H54 (cell line): Measurements from ENCODE around the gene SCO2.
A peak's percentile ranks its signal among the peaks of the same experiment; 100 is the strongest.

Experiments used
- DNase-seq: peaks from one replicate; pipeline ENCODE4 v3.0.0; 2011; ENCODE audit warnings: low spot score, mixed read lengths; ENCODE audit not compliant: insufficient read length
- FAIRE-seq: peaks from 3 replicates; lab custom pipeline; 2011; peaks lifted over from hg19 to GRCh38; lab: Jason Lieb, UNC
- POLR2A ChIP-seq: IDR thresholded peaks from 2 replicates; pipeline ENCODE4 v1.6.1; 2011; ENCODE audit warnings: low read depth, mild to moderate bottlenecking, low read length

Gene SCO2

DNA sequence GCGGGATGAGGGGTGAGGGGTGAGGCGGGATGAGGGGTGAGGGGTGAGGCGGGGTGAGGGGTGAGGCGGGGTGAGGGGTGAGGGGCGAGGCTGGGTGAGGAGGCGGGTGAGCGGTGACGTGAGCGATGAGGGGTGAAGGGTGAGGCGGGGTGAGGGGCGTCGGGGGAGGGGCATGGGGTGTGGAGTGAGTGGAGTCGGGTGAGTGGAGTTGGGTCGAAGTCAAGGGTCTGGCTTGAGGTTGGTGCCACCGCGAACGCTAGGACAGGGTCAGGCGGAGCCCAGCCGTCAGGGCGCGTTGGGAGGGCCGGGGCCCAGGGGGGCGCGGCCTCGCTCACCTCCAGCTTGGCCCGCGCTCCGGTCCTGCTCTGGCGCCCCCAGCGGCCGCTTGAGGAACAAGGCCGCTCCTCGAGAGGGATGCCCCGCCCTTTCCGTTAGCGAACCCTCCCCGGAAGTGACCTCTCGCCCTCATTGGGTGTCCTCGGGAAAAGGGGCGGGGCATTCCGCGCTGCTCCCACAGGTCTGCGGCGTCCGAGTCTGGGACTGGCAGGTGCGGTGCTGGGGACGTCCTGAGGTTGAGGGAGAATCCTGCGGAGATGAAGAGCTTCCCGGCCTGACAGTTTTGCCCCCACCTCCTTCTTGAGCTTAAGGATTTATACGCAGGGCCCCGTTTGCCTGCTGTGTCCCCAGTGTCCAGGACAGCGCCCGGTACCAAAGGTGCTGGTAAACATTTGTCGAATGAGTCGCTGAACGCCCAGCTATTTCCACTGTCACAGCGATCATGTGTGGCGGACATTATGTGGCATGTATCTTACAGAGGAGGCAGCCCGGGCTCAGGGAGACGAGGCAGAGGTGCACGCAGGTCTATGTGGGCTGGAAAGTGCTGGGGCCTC, 37.4 kb upstream of the SCO2 start, which contains the start of gene SYCE3:
SYCE3 (minus strand) TSS at position 397 of the 890 bp plus-strand sequence. CDS start 6,514 bp downstream, outside the sequence.
- FAIRE-seq = peak; percentile 15
- peak; percentile 70 for DNase-seq
- TF ChIP-seq POLR2A = peak; percentile 19; the same call in 1 of the 2 replicates

DNA sequence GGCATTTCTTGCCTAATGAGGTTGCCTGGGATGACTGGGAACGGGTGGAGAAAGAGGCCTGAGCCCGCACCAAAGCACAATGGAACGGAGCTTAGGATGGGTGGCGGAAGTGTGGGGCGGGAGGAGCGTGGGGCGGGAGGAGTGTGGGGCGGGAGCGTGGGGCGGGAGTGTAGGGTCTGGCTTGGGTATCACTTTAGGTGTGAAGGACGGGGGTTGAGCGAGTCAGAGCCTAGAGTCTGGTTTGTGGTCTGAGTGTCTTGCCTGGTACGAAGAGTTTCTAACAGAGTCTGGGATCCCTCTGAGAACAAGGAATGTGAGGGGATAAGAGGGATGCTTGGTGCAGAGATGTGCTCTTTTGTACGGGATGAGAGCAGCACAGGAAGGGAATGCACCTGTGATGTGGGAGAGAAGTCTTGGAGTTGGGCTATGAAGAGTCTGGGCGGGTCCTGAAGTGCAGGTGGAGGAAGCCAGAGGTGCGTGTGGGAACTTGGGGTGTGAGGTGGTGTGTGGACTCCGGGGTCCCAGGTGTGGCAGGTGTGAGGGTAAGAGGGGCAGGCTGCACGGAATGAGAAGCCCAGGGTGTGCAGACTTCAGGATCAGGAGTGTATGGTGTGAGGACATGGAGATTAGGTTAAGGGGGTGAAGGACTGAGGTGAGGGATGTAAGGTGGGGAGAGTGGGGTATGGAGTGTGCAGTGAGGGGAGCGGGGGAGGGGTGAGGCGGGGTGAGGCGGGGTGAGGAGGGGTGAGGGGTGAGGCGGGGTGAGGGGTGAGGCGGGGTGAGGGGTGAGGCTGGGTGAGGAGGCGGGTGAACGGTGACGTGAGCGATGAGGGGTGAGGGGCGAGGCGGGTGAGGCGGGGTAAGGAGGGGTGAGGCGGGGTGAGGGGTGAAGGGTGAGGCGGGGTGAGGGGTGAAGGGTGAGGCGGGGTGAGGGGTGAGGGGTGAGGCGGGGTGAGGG, 36.3 kb upstream of the SCO2 start:
- DNase-seq (no peak), FAIRE-seq (no peak)
- TF ChIP-seq POLR2A = no peak

DNA sequence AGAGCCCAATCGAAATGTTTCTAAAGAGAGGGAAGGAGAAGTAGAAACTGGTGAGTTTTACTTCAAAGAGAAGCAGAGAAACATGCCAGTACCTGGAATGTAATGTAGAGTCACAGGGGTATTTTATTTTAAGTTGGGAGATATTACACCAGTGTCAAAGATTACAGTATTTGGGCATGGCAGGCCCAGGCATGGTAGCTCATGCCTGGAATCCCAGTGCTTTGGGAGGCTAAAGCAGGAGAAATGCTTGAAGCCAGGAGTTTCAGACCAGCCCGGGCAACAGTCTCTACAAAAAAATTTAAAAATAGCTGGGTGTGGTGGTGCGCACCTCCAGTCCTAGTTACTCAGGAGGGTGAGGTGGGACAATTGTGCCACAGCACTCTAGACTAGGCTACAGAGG, 34.6 kb upstream of the SCO2 start:
- TF ChIP-seq POLR2A = no peak
- DNase-seq = no peak
- FAIRE-seq = no peak

DNA sequence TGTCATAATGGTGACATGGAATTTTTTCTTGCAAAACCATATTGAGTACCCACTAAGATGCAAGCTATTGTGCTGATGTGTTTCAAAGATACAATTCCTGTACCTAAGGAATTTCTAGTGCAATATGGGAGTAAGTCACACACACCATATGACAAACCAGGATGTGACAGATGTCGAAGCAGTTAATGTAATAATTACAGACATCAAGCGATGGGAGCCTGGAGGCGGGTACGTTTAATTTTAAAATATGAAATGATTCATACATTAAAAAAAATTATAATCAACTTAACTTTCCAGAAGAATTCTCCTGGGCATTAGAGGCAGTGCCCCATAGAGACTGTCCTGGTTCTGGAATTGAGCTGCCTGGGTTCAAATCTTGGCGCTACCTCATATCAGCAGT, 31.3 kb upstream of the SCO2 start:
- TF ChIP-seq POLR2A = no peak
- FAIRE-seq (no peak), DNase-seq (no peak)

DNA sequence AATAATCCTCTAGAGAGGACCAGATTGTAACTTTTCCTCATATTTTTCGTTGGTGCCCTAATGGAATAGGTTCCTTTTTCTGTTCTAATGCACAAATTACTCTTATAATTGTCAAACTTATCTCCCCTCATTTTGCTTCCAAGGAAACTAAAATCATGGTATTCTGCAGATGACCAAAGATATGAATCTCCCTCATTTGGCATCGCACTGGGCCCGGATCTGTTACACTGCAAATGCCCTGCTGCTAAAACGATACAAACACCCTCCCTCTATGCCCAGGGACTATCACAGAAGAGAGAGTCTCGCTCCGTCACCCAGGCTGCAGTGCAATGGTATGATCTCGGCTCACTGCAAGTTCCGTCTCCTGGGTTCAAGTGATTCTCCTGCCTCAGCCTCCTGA, 27.9 kb upstream of the SCO2 start:
- DNase-seq = no peak

DNA sequence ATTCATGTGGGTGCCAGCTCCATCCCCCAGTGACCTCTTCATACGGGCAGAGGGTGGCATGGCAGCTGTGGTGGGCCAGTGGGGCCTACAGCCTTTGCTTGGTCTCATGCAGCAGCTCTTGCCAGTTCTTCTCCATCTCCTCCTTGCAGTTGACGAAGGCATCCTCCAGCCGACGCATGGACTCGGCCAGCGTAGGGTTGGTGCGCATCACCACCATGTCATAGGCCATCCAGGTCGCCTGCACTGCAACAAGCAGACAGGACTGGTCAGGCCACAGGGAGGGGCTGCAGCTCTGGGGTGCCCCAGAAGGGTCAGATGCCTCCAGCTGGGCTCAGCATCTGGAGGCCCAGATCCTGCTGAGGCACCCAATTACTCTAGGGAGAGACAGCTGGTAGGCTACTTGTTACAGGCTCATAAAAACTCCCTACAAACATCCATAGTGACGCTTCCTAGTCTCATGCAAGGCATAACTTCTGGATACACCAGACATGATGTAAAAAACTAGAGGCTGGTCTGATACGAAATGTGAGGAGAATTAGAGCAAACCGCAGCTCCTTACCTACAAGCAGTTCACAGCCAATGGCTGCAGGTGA, 25.9 kb upstream of the SCO2 start:
- no peak for DNase-seq
- no peak for FAIRE-seq
- no peak for TF ChIP-seq POLR2A

More for the DNA sequence above, 27.9 kb upstream of the SCO2 start:
- no peak for FAIRE-seq
- no peak for TF ChIP-seq POLR2A

DNA sequence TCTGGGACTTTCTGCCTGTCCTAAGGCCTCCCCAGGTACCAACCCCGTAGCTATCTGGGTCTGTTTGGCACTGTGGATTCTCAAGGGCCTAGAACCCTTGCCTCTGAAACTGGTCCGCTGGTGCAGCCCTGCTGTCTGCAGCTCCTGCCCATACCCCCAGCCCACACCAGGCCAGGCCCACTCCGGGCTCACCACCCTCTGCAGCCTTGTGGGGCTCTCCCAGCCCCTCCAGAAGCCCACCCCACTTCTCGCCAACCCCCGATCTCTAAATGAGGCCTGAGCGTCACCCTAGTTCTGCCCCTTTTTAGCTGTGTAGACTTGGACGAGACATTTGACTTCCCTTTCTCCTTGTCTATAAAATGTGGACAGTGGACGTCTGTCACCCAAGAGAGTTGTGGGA, 25.0 kb upstream of the SCO2 start:
- no peak for FAIRE-seq
- TF ChIP-seq POLR2A = no peak
- DNase-seq = no peak

DNA sequence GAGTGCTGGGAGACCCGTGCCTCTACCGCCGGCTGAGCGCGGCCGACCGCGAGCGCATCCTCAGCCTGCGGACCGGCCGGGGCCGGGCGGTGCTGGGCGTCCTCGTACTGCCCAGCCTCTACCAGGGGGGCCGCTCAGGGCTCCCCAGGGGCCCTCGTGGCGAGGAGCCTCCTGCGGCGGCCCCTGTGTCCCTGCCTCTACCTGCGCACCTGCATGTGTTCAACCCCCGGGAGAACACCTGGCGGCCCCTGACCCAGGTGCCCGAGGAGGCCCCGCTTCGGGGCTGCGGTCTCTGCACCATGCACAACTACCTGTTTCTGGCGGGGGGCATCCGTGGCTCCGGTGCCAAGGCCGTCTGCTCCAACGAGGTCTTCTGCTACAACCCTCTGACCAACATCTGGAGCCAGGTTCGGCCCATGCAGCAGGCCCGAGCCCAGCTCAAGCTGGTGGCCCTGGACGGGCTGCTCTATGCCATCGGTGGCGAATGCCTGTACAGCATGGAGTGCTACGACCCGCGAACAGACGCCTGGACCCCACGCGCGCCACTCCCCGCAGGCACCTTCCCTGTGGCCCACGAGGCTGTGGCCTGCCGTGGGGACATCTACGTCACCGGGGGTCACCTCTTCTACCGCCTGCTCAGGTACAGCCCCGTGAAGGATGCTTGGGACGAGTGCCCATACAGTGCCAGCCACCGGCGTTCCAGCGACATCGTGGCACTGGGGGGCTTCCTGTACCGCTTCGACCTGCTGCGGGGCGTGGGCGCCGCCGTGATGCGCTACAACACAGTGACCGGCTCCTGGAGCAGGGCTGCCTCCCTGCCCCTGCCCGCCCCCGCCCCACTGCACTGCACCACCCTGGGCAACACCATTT, 23.8 kb upstream of the SCO2 start:
- DNase-seq (no peak), FAIRE-seq (no peak)
- no peak for TF ChIP-seq POLR2A

DNA sequence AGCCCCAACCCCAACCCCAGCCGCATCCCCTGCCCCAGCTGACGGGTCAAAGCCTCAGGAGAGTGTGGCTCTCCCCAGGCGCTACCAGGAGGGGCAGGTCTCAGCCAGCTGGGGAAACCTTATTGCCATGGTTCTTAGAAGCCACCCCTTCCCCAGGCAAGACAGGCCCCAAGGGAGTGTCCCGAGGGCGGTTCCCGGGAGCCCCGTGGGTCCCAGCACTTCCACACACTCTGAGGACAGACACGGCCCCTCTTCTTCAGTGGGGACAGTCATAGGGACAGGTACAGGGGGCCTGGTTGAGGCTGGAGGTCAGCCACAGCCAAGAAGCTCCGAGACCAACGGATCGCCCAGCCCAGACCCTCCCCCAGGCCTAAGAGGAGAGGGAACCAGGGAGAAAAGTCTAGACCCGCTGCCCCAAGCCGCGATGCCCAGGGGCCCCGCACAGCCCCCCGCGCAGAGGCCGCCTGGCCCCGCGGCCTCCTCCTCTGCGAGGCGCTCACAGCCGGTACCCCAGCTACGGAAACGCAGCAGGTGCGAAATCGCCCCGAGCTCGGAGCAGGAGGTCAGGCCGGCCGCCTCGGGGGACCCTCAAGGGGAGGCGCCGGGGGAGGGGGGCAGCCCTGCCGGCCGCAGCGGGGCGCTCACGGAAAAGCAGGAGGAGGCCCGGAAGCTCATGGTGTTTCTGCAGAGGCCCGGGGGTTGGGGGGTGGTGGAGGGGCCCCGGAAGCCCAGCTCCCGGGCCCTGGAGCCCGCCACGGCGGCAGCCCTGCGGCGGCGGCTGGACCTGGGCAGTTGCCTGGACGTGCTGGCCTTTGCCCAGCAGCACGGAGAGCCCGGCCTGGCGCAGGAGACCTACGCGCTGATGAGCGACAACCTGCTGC, 22.9 kb upstream of the SCO2 start:
- FAIRE-seq = no peak
- TF ChIP-seq POLR2A = no peak
- DNase-seq = no peak

DNA sequence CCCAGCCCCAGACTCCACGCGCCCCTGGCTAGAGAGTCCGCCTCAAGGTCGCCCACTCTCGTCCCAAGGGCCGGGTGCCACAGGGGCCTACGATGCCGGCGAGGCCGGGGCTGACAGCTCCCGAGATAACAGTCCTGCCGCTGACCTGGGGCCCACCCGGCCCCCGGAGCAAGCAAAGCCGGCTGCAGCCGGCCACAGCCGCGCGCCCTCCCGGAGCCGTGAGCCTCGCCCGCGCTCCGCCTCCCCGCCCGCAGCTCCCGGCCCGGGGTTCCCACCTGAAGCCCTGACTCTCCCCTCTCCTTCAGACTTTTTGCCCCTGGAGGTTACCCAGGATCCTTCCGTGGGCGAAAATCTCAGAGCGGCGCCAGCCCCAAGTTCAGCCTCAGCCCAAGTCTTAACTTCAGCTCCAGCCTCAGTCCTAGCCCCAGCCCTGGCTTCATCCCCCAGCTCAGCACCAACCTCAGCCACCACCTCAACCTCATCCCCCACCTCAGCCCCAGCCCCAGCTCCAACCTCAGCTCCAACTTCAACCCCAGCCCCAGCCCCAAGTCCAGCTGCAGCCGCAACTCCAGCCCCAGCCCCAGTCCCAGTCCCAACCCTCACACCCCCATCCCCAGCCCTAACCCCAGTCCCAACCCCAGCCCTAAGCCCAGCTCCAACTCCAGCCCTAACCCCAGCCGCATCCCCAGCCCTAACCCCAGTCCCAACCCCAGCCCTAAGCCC, 22.0 kb upstream of the SCO2 start:
- DNase-seq (no peak), FAIRE-seq (no peak)
- TF ChIP-seq POLR2A = no peak
